Measurements from ENCODE around the gene PHF2.
A peak's percentile ranks its signal among the peaks of the same experiment; 100 is the strongest.

PHF2 gene

DNA sequence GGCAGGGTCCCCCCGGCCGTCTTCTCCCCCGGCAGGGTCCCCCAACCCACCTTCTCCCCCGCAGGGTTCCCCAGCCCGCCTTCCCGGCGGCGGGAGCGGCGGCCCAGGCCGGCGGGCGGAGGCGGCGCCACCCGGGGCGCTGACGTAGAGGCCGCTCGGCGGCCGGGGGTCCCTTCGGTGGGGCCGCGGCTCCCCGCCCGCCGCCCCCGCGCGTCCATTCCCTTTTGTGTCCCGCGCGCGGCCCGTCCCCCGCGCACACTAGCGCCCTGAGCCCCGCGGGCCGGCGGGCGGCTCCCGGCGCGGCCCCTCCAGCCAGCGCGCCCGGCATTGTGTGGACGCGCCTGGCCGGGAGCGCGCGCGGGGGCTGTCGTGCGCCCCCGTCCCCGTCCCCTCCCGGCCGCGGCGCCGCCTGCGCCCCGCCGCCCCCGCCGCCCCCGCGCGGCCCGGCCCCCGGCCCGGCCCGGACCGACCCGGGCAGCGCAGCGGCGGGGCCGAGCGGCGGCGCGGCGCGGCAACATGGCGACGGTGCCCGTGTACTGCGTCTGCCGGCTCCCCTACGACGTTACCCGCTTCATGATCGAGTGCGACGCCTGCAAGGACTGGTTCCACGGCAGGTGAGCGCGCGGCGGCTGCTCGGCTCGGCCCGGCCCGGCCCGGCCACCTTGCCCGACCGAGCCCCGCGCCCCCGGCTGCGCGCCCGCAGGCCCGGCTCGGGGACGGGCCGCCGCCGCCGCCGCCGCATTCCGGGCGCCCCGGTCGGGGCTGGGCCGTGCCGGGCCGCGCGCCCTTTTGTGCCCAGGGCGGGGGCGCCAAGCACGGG, at the start of gene PHF2:
Gene PHF2, plus strand, starts transcription at position 327 of the 820 bp plus-strand sequence. Its CDS starts 190 bp downstream, at position 517.
- DNase-seq (ENCODE audit: low spot score) = peak; percentile 28

DNA sequence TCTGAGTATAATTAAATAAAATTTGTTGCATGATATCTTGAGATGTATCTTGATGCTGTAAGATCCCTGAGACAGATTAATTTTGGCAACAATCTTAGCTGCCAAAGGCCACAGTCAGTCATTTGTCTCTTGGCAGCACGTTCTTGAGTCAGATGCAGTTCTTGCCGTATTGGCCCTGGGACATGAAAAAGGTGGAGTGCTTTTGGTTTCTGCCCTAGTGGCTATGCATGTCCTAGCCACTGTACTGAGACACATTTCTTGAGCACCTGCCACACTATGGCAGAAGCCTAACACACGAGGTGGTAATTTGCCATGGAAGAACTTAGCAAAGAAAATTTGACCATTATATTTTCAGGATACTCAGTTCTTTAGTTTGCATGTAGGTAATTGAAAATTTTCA, 45.0 kb upstream of the PHF2 start:
- DNase-seq (ENCODE audit: low spot score) = no peak

DNA sequence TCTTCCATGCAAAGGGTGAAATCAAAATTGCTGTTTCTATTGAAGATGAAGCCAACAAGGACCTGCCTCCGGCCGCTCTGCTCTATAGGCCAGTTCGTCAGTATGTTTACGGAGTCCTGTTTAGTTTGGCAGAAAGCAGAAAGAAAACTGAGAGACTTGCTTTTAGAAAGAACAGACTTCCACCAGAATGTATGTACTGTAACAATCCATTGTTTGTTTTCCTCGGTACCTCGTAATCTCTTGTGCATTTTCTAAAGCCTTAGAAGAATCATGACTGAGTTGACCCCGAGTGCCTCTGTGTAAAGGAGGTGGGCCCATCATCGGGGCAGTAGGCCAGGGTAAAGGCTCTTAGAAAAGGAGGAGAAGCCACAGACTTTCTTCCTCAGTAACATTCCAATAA, 44.2 kb upstream of the PHF2 start:
- DNase-seq (ENCODE audit: low spot score) = no peak

DNA sequence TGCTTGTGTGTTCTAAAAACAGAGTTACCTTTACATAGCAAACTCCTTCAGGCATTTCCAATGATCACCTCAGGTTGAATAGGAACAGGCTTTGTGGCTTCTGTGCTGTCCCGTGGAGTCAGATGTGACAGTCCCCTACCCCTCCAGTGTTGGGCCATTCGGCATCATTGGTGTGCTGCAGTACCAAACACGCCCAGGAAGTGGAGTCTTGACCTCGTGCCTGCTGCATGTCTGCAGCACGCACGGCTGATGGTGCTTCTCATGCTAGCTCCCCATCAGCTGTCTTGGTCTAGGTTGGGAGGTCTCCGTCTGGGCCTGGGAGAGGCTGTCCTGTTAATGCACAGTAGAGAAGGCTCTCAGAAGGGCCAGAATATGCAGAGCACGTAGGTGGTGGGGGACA, 42.5 kb upstream of the PHF2 start:
- no peak for DNase-seq (ENCODE audit: low spot score)

DNA sequence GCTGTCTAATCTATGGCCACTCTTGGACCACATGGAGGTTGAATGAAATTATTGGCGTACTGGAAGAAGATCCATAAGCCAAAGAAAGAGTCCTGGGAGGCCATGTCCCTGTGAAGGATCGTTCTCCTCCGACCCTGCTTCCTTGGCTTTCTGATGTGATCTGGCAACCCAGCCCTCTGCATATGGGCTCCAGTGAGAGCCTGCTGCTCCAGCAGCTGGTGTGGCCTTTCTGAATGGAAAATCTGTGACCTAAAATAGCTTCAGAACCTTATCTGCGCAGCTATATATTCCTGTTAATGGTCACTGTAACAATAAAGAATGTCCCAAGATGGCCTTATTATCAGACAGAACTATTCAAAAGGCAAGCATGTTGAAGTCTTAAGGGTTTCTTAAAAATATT, 40.2 kb upstream of the PHF2 start:
- DNase-seq (ENCODE audit: low spot score) = no peak

DNA sequence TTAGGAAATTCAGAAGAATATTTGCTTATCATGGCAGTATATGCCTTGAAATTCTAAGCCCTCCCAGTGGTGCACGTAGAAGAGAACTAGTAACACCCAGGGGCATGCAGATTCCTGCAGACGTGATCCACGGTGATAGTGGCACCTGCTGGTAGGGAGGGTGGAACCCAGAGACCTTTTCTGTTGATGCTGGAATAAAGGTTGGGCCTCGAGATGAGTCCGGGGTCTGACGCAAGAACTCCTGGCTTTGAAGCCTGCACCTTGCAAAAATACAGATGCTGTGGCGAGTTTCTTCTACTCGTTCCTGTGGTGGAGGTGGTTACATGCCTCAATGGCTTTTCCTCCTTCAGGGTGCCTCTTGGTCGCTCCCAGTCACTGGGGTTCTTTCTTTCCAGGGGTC, 39.5 kb upstream of the PHF2 start:
- no peak for DNase-seq (ENCODE audit: low spot score)

DNA sequence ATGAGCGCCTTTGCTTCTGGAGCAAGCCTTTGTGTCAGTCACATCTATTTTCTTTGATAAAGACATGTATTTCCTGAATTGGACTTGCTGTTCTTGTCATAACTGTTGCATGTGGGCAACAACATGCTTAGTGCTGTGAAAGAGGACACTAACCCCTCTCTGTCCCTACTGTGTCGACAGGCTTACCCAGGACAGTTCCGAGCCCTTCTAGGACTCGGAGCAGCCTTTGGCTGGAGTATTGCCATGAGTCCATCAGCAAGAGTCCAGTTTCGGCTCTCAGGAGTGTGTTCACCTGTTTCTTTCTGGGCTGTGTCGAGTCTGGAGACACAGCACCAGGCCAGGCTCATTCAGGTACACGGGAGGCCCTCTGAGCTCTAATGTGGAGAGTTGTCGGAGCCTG, 36.1 kb upstream of the PHF2 start:
- DNase-seq (ENCODE audit: low spot score) = no peak

DNA sequence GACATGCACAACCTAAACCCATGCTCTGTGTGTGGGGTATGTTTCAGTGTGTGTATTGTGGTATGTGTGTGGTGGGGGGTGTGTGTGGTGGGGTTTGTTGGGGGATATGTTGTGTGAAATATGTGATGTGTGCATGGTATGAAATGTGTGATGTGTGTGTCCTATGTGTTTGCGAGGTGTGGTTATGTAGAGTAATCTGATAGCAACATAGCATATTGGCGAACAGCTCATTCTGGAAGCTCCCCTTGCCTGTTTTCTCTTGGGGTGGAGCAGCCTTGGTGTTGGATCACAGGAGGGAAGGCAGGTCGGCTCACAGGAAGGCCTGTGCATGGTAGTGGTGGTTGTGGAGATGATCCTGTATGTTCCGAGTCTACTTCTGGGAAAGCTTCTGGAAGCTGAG, 35.4 kb upstream of the PHF2 start:
- DNase-seq (ENCODE audit: low spot score) = no peak

DNA sequence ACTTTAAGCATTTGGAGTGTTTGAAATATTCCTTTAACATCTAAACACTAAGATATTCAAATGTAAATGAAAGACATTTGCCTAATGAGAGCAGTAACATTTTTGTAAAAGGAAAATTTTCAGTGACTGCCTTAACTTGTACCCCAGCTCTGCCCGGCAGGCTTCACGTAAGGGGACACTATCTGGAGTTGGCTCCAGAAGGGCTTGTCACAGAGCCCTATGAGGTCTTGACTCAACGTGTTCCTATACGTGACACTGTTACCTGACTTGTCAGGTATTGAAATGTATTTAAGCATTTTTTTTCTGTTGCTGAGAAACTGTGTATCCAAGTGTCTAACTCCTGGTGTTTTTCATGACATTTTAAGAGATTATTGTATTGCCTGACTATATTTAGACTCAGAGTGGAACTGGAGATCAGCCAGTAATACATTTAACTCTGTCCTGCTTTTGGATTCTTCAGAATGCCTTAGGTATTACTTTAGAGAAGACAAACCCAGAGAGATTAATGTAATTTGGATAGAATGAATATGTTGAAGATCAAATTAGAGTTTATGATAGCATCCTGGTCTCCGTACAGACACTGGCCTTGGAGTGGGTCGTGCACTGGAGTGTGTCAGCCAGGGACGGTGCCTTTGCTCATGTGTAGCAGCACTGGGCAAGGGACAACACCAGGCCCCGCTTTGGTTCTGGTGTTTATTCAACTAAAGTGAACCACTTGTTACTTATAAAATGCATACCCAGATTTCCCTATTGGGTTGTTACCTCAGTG, 34.6 kb upstream of the PHF2 start:
- DNase-seq (ENCODE audit: low spot score) = no peak

DNA sequence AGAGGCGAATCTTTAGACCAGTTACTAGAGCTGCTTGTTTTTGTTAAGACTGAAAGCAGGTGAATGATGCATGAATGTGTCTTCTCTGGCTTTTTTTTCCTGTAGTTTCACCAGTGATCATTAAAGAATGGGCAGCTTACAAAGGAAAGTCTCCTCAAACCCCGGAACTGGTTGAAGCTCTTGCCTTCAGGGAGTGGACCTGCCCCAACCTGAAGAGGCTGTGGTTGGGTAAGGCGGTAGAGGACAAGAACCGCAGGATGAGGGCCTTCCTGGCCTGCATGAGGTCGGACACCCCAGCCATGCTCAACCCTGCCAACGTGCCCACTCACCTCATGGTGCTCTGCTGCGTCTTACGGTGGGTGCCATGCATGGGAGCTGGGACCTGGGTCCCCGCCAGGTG, 33.3 kb upstream of the PHF2 start:
- DNase-seq (ENCODE audit: low spot score) = no peak

DNA sequence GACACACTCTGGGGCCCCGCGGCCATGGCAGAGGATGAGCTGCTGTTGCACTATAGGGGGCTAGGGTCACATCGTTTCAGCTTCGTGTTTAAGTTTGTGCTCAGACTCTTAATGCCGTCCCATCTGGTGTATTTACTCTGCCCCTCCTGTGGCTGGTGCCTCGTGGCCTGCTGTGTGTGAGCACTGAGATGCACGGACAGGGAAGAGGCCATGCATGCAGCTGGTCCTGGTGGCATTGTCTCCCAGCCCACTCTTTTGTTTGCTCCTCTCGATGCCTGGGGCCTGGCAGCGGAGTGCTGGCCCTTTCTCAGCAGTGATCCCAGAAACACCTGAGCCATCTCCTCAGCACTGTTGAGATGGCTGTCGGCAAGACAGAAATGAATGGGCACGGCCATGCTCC, 30.0 kb upstream of the PHF2 start:
- no peak for DNase-seq (ENCODE audit: low spot score)

DNA sequence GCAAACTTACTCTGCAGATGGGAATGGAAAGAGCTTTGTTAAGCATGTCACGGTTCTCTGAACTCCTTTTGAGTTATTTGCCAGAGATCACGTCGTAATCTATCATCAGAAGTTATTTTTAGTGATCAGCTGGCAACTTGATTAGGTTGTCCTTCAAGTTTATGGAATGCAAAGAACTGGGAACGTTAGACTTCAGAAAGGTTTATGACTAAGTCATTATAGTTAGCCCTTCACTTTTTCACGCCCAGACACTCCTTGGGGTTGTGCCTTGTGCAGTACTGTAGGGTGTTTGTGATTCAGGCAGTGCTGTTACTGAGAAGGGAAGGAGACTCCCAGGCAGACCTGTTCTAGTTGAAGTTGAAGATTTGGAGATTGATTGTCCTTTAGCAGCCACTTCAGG, 26.8 kb upstream of the PHF2 start:
- DNase-seq (ENCODE audit: low spot score) = no peak

DNA sequence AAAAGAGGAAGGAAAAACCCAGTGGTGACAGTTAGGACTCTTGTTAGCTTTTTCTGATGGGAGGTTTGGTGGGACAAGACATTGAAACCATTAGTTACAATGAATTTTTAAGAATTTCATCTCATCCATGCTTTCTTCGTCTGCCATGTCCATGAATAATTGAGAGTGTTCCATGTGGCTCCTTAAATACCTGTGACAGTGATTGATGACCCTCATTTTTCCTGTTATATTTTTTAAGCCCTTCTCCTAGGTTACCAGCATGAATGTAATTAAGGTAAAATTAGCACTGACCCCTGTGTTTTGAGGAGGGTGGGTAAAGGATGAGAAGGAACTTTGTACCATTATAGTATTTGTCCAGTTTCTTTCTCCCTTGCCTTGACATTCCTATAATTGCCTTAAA, 23.5 kb upstream of the PHF2 start:
- no peak for DNase-seq (ENCODE audit: low spot score)

DNA sequence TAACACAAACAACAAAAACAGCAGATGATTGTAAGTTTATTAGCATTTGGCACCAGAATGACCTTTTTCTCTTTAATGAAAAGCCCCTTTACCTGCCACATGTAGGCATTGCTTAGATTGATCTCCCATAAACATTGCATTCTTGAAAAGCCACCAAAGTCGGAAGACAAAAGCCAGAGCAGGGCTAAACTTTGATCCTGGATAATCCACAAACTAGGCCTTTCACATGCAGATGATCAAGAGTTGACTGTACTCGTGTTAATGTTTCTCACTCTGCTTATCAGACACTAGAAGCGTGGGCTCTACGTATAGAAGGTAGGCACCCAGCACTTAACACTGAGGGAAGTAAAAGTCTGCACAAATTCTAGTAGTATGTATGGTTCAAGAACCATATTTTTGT, 21.0 kb upstream of the PHF2 start:
- no peak for DNase-seq (ENCODE audit: low spot score)

DNA sequence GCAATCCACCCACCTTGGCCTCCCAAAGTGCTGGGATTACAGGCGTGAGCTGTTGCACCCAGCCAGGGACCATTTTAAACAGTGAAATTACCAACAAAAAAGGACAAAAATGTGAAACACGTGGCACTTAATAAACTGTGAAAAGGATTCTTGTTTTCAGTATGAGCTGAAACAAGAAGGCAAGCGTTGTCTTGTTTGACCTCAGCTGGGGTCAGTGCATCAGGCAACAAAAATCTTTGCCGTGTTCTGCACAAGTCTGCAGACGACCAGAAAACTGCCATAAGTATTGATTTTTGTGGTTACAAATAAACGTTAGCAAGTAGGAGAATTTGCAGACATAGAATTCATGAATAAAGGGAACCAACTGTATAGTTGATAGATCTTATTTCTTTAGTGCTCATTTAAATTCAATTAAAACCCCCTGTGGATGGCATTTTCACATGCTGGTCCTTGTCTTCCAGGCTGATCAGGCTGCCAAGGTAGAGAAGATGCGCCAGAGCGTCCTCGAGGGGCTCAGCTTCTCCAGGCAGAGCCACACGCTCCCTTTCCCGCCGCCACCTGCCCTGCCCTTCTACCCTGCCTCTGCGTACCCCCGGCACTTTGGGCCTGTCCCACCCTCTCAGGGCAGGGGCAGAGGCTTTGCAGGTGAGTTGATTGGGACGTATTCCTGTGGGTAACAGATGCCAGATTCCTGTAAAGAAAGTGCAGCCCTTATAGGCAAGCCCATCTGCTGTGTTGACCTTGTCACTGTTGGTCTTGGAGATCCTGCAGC, 18.8 kb upstream of the PHF2 start:
- no peak for DNase-seq (ENCODE audit: low spot score)

DNA sequence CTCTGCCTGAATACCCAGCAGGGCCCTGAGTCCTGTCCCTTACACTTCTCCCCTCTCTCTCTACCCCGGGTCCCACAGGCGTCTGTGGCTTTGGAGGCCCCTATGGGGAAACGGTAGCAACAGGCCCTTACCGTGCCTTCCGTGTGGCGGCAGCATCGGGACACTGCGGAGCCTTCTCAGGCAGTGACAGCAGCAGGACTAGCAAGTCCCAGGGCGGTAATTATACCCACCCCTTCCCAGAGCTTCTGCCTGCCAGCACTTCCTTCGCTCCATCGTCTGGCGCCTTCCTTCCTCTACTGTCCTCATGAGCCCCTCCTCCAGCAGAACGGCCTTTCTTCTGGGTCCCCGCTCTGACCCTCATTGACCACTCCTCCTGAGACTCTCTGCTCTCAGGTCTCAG, 17.9 kb upstream of the PHF2 start:
- DNase-seq (ENCODE audit: low spot score) = no peak

DNA sequence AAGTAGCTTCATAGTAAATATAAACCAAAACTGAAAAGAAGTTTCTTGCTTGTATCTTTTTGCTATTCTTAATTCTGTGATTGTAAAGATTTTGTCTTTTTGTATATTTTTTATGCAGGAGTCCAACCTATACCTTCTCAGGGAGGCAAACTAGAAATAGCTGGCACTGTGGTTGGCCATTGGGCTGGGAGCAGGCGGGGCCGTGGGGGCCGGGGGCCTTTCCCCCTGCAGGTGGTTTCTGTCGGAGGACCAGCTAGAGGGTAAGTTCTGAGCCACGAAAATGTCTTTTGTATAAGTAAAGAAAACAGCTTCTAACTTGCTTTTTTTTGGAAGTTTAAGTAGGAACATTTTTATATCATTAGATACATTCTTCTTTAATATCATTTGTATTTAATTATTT, 15.4 kb upstream of the PHF2 start:
- DNase-seq (ENCODE audit: low spot score) = no peak

DNA sequence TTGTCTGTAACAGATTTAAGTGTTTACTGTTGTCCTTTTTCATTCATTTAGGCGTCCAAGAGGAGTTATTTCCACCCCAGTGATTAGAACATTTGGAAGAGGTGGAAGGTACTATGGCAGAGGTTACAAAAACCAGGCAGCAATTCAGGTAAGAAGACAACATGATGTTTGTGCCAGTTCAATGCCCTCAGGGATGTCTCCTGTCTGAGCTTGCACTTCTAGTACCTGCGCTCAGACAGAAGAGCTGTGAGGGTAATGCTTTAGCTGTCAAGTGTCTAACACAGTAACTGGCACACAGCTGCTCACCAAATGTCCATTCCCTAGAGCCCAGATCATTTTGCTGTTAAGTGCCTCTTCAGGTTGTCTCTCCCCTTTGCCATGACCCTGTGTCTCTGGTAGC, 14.2 kb upstream of the PHF2 start:
- no peak for DNase-seq (ENCODE audit: low spot score)

DNA sequence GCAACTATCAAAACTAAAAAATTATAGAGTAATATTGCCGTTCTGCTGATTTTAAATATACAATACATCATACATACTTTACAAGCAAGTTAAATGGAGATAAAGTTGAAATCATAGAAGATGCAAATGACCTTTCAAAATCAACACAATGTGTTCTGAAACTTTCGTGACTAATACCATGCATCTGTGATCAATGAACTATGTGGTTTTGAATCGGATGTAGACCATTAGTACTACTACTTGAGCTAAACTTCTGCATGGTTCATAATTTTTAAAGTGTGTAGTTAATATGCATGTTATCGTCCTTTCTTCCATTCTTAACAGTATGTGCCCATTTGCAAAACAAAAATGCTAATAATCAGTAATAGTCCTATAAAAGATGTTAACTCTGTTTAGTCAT, 11.3 kb upstream of the PHF2 start:
- no peak for DNase-seq (ENCODE audit: low spot score)

DNA sequence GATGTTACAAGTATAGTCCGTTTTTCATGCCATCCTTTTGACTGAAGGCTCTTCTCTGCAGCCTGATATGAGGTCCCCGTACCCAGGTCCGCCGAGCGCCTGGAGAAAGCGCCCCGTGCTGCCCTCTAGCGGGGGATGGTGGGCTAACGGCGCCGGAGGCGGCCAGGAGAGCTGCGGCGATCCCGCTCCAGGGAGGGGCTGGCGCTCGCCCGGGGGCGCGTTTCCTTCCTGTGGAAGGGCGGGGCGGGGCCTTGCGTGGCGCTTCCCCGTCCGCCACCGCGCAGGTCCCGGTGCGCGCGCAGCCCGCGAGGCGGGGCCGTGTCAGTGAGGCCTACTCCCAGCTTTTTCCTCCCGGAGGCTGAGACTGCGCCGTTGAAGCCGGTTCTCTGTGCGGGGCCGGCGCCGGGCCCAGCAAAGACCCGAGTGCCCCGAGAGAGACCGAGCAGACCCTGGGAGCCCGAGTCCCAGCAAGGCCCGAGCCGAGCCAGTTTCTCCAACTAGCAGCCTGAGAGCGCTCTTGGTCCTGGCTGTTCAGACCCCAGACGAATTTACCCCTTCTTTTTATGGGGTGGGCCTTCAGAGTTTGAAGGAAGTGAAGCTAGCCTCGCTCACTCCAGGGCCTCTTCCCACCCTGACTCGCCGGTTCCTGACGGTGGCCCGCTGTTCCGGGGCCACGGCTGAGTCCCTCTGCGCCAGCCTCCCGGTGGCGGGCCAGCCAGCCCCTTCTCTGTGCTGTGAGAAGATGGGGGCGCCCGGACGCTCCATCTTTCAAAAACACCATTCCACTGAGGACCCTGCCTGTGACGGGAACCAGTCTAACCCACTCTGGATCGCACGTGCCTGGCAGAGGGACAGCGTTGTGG, 9.7 kb upstream of the PHF2 start:
- DNase-seq (ENCODE audit: low spot score) = peak; percentile 98

DNA sequence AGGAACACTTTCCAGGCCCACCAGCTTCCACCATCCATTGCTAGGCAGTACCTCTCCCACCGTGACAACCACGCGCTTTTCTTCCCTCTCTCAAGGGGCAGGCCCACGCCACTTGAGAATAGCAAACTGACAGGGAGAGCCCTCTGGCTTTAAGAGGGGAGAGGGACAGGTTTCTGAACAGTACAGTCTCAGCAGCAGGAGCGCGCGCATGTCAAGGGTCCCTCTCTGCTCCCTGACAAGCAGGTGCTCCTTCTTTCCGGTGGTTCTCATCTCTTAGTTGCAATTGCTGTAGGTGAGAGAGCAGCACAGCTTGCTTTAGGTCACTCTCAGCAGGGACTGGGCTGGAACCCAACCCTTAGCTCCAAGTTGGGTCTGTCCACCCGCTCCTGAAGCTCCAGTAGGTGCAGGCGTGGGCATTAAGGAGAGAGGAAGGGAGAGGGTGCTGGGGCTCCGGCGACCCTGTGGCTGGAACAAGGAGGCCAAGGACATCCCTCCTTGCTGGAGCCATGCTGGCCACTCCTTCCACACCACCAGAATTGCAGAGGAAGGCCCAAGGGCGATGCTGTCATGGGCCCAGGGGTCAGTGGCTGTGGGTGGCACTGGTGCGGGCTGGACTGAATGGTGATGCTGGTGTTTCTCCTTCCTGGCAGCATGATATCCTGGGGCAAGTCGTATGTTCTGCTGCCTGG, 9.0 kb upstream of the PHF2 start:
- no peak for DNase-seq (ENCODE audit: low spot score)
